ENCODE data around the gene ATP8B4. TPM values are rescaled to one million over a fixed set of nuclear protein-coding genes. Genes with fewer than 3 reads are reported as not detected.

ATP8B4 gene
- total RNA-seq, 1 donor from 2014 or later = 2.5 TPM

GRCh38 chr15:49895347-49896223 is 223.4 kb downstream of the ATP8B4 start:
- no peaks in the 10 kb centered on the region for H3K27me3 ChIP-seq (ENCODE audit: low read depth)

GRCh38 chr15:49890689-49891088 is 228.3 kb downstream of the ATP8B4 start:
- Histone ChIP-seq H3K36me3 (no peaks in the 10 kb centered on the region), H3K27me3 (ENCODE audit: low read depth) (no peaks in the 10 kb centered on the region), H3K4me1 (no peaks in the 10 kb centered on the region), H3K4me3 (no peak overlapping the region), H3K9me3 (replicated peaks) (no peaks in the 10 kb centered on the region), H3K27ac (replicated peaks) (no peak overlapping the region)
- intact Hi-C loops (cut with micrococcal nuclease) = no loop called here
- TF ChIP-seq CTCF (IDR thresholded peaks at IDR 0.05; ENCODE audit: borderline replicate concordance) = no peak
- no peak for DNase-seq

More at GRCh38 chr15:49895347-49896223, 223.4 kb downstream of the ATP8B4 start:
- Histone ChIP-seq H3K36me3 (no peaks in the 10 kb centered on the region), H3K4me1 (peaks cover 4% of the 10 kb centered on the region), H3K27ac (replicated peaks) (peak overlapping the region; percentile 54), H3K4me3 (no peak overlapping the region), H3K9me3 (replicated peaks) (no peaks in the 10 kb centered on the region)
- TF ChIP-seq CTCF (IDR thresholded peaks at IDR 0.05; ENCODE audit: borderline replicate concordance) = no peak
- intact Hi-C loops (cut with micrococcal nuclease) = no loop called here
- DNase-seq = no peak

GRCh38 chr15:49889536-49889935 is 229.5 kb downstream of the ATP8B4 start:
- intact Hi-C loops (cut with micrococcal nuclease) = no loop called here

GRCh38 chr15:49888734-49889133 is 230.3 kb downstream of the ATP8B4 start:
- no peak overlapping the region for H3K4me3 ChIP-seq
- H3K27me3 ChIP-seq (ENCODE audit: low read depth) = no peaks in the 10 kb centered on the region

More at GRCh38 chr15:49889536-49889935, 229.5 kb downstream of the ATP8B4 start:
- no peak for DNase-seq
- no peak for TF ChIP-seq CTCF (IDR thresholded peaks at IDR 0.05; ENCODE audit: borderline replicate concordance)
- Histone ChIP-seq H3K27ac (replicated peaks) (no peak overlapping the region), H3K9me3 (replicated peaks) (no peaks in the 10 kb centered on the region), H3K36me3 (no peaks in the 10 kb centered on the region), H3K4me3 (no peak overlapping the region), H3K4me1 (no peaks in the 10 kb centered on the region), H3K27me3 (ENCODE audit: low read depth) (no peaks in the 10 kb centered on the region)

GRCh38 chr15:49888323-49888693 is 230.7 kb downstream of the ATP8B4 start:
- H3K27ac ChIP-seq (replicated peaks) = no peak overlapping the region
- no peak for TF ChIP-seq CTCF (IDR thresholded peaks at IDR 0.05; ENCODE audit: borderline replicate concordance)

More at GRCh38 chr15:49888734-49889133, 230.3 kb downstream of the ATP8B4 start:
- Histone ChIP-seq H3K27ac (replicated peaks) (no peak overlapping the region), H3K9me3 (replicated peaks) (no peaks in the 10 kb centered on the region), H3K4me1 (no peaks in the 10 kb centered on the region), H3K36me3 (no peaks in the 10 kb centered on the region)
- DNase-seq = no peak
- intact Hi-C loops (cut with micrococcal nuclease) = no loop called here
- no peak for TF ChIP-seq CTCF (IDR thresholded peaks at IDR 0.05; ENCODE audit: borderline replicate concordance)

More at GRCh38 chr15:49888323-49888693, 230.7 kb downstream of the ATP8B4 start:
- H3K9me3 ChIP-seq (replicated peaks) = no peaks in the 10 kb centered on the region
- no peaks in the 10 kb centered on the region for H3K36me3 ChIP-seq
- intact Hi-C loops (cut with micrococcal nuclease) = no loop called here
- no peaks in the 10 kb centered on the region for H3K27me3 ChIP-seq (ENCODE audit: low read depth)
- no peaks in the 10 kb centered on the region for H3K4me1 ChIP-seq
- H3K4me3 ChIP-seq = no peak overlapping the region
- DNase-seq = no peak

Data from left ventricle myocardium inferior (tissue), 1 donor.